K562 (cell line): ENCODE measurements around the gene RNASEH2A. TPM values are rescaled to one million over a fixed set of nuclear protein-coding genes. Genes with fewer than 3 reads are reported as not detected.

Experiments
- ATF1 ChIP-seq, 2 experiments: fragments of 450-650 bp in 1 of 2; IDR thresholded peaks; 2 replicates each; pipeline ENCODE4 v1.6.1; 2016; ENCODE audit warnings: missing compliant biosample characterization in 1 of 2, missing genetic modification characterization in 1 of 2
- BCL6 ChIP-seq: fragments of 250-450 bp; sonication (Bioruptor Pico); IDR thresholded peaks from 2 replicates; pipeline ENCODE4 v1.4.0; 2020
- CBX3 ChIP-seq, 2 experiments: IDR thresholded peaks; 1 replicate in 1 of 2; 2 replicates in 1 of 2; pipeline ENCODE4 v1.6.1; 2012; ENCODE audit warnings: inconsistent platforms in 2 of 2, low read length in 2 of 2, borderline replicate concordance in 1 of 2, control low read depth in 1 of 2
- CHD4 ChIP-seq: fragments of 200-600 bp; sonication (generic); IDR thresholded peaks from 3 replicates; pipeline ENCODE4 v1.6.1; 2012; ENCODE audit warnings: low read depth, mild to moderate bottlenecking, mixed read lengths, low read length, inconsistent platforms; ENCODE audit not compliant: insufficient read depth, insufficient replicate concordance, poor library complexity, severe bottlenecking
- ELF4 ChIP-seq: fragments of 450-650 bp; formaldehyde crosslinking; IDR thresholded peaks from 2 replicates; pipeline ENCODE4 v1.4.0; 2022; ENCODE audit warnings: missing genetic modification characterization
- HMGN3 ChIP-seq: IDR thresholded peaks from 2 replicates; pipeline ENCODE4 v1.6.1; 2011; ENCODE audit warnings: borderline replicate concordance, low read depth, mild to moderate bottlenecking, mixed read lengths, low read length; ENCODE audit not compliant: insufficient read length; ENCODE audit errors: extremely low read depth
- NFIX ChIP-seq: fragments of 250-450 bp; sonication (Bioruptor Pico); IDR thresholded peaks from 2 replicates; pipeline ENCODE4 v1.4.0; 2020; ENCODE audit warnings: low read depth, mild to moderate bottlenecking, moderate library complexity
- PRDM10 ChIP-seq: fragments of 450-650 bp; IDR thresholded peaks from 2 replicates; pipeline ENCODE4 v1.6.1; 2018; ENCODE audit not compliant: partially characterized antibody
- PRMT5 ChIP-seq: sonication (generic); formaldehyde crosslinking; IDR thresholded peaks from 2 replicates; pipeline ENCODE4 v1.5.0; 2020; ENCODE audit warnings: missing genetic modification reagents
- RNF2 ChIP-seq: sonication (generic); IDR thresholded peaks from 2 replicates; pipeline ENCODE4 v1.6.1; 2016
- SPI1 ChIP-seq: IDR thresholded peaks from 2 replicates; pipeline ENCODE4 v1.6.1; 2011; ENCODE audit warnings: low read depth, low read length, control low read depth, borderline replicate concordance
- ZC3H11A ChIP-seq: IDR thresholded peaks from 2 replicates; pipeline ENCODE4 v1.6.1; 2012; ENCODE audit warnings: low read depth, low read length, improper control_type of control experiment
- ZFPM2 ChIP-seq: fragments of 250-450 bp; sonication (Bioruptor Pico); IDR thresholded peaks from 2 replicates; pipeline ENCODE4 v1.5.1; 2022; ENCODE audit warnings: mild to moderate bottlenecking
- ZNF407 ChIP-seq: fragments of 450-650 bp; IDR thresholded peaks from 2 replicates; pipeline ENCODE4 v1.6.1; 2016; ENCODE audit warnings: low read depth
- polyA plus RNA-seq, 8 experiments: library from polyadenylated mRNA; depleted of rRNA in 4 of 8; stranded (reverse) in 5 of 8; unstranded in 3 of 8; fragments of >200 nt; fragmentation: Nextera tagmentation in 2 of 8; fragmentation: Illumina TruSeq in 1 of 8; extraction: Ambion mirVana in 2 of 8; extraction: Trizol in 1 of 8; gene quantifications; 2 replicates each; pipeline versions ENCODE4 v1.2.1 to v1.2.3, GENCODE V29; 2011 to 2014; ENCODE audit warnings: inconsistent platforms in 1 of 8, missing spikeins in 1 of 8
- total RNA-seq, 7 experiments: library from RNA; depleted of rRNA in 6 of 7; stranded (reverse); fragments of >200 nt in 6 of 7; fragmentation: Illumina TruSeq in 2 of 7; extraction: Trizol in 2 of 7; gene quantifications; 2 replicates each; pipeline versions ENCODE4 v1.2.1 to v1.2.3, GENCODE V29; 2011 to 2021; ENCODE audit warnings: low replicate concordance in 1 of 7
- TF ChIP-seq, protein P1 (sequence below): fragments of 250-450 bp; sonication (Bioruptor Pico); IDR thresholded peaks from 2 replicates; pipeline ENCODE4 v1.8.0; 2022; ENCODE audit warnings: moderate library complexity, mild to moderate bottlenecking, inconsistent platforms

Gene RNASEH2A
- total and polyA plus RNA-seq, 9 of the 15 experiments (the other 6 are each of a cell fraction or from before 2014, with no cell fraction given), result 22.3 to 78.0 (median 61.7) TPM

DNA sequence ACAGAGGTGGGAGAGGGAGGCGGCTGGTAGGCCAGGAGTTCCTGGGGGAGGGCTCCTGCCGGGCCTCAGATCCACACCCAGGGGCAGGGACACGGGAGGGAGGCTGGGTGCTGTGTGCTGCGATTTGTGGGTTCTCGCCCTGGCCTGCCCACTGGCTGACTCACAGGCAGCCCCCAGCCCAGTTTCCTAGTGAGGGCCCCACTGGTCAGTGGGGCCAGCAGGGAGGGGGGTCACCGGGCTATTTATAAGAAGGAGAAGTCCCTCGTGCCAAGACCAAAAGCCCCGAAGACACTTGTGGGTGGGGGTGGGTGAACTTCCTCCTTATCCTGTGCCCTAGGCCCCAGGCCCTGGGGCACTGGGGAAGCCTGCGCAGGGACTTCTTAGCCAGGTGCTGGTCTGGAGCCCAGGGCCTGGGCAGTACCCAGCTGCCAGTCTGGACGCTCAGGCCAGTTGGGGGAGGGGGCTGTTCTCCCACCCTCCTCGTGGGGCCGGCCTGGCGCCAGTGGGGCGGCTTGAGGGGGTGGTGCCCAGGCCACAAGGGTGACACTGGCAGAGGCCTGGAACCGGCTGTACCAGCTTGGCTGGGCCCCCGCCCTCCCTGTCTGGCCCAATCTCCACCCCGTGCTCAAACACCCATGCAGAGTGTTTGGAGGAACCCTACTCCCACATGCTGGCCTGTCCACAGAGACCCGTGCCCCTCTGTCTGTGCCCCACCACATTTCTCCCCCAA, 20.1 kb upstream of the RNASEH2A start (continued):
- no peak for TF ChIP-seq ZNF407
- peak; percentile 8 for TF ChIP-seq HMGN3
- no peak for TF ChIP-seq ATF1 (CRISPR knock-in tag; IDR thresholded peaks at IDR 0.05)
- TF ChIP-seq ATF1 (tag; IDR thresholded peaks at IDR 0.05), result no peak
- no peak for TF ChIP-seq ZC3H11A
- no peak for TF ChIP-seq RNF2
- TF ChIP-seq, protein P1, sequence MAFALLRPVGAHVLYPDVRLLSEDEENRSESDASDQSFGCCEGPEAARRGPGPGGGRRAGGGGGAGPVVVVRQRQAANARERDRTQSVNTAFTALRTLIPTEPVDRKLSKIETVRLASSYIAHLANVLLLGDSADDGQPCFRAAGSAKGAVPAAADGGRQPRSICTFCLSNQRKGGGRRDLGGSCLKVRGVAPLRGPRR (CRISPR knock-in tag), result 0 out of 2 replicates have a peak, but pooled peaks have one; percentile 2
- 0 out of 2 replicates have a peak, but pooled peaks have one; percentile 1 for TF ChIP-seq SPI1
- TF ChIP-seq ZFPM2 (CRISPR knock-in tag), result no peak
- no peak for TF ChIP-seq NFIX (CRISPR knock-in tag)
- no peak for TF ChIP-seq BCL6 (CRISPR knock-in tag)
- TF ChIP-seq PRDM10, result no peak
- no peak for TF ChIP-seq CBX3 (IDR thresholded peaks at IDR 0.05; ENCODE audit: borderline replicate concordance in 1 of 2, low read length in 2 of 2)
- no peak for TF ChIP-seq PRMT5 (CRISPR knock-in tag)
- TF ChIP-seq ELF4 (CRISPR knock-in tag), result no peak
- TF ChIP-seq CHD4, result no peak
